Fibroblast of skin of right quadriceps (primary cell): ENCODE measurements around the gene ATF6B.
"Not testable (repeated sequence)": the region's sequence is repeated elsewhere in the genome, so short reads cannot be mapped to it uniquely, and the experiment has no call there.

Experiments used
- DNase-seq: peaks from one replicate; pipeline ENCODE4 v3.0.0-alpha.2; 2013

ATF6B gene

DNA sequence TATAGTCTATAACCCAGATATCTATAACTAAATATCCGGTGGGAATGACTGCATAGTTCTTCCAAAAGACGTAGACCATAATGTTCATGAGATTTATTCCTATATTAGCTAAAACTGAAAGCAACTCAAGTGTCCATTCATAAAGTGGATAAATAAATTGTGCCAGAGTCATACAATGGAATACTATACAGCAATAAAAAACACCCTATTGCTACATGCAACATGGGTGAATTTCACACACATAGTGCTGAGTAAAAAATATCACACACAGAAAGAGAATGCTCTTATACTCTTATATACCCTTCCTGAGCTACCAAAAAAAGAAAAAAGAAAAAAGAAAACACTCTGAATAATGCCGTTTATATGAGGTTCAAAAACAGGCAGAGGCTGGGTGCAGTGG is 25.8 kb downstream of the ATF6B start:
- no peak for DNase-seq

DNA sequence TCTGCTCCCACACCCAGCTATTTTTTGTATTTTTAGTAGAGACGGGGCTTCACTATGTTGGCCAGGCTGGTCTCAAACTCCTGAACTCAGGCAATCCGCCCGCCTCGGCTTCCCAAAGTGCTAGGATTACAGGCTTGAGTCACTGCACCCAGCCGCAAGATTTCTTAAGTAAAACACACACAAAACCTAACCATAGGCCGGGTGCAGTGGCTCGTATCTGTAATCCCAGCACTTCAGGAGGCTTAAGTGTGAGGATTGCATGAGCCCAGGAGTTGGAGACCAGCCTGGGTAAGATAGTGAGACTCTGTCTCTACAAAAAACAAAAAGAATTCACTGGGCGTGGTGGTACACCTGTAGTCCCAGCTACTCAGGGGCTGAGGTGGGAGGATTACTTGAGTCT is 27.8 kb downstream of the ATF6B start:
- not testable (repeated sequence) for DNase-seq

DNA sequence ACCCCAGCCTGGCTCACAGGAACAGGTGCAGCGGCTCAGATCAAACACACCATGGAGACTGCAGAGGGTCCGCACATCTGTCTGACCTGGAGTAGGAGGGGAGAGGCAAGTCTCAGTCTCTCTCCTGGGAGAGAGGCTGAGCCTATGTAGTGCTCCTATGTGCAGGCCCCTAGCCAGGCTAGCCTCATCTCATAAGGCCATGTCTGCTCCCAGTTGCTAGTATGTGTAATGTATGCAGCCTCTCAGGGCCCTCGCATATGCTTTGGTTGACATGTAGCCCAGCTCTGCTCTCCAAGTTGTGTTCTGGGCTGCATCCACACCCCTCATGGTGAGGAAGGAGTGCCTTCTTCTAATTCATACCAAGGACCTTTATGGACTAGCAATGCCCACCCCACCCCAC is 30.7 kb downstream of the ATF6B start:
- no peak for DNase-seq

DNA sequence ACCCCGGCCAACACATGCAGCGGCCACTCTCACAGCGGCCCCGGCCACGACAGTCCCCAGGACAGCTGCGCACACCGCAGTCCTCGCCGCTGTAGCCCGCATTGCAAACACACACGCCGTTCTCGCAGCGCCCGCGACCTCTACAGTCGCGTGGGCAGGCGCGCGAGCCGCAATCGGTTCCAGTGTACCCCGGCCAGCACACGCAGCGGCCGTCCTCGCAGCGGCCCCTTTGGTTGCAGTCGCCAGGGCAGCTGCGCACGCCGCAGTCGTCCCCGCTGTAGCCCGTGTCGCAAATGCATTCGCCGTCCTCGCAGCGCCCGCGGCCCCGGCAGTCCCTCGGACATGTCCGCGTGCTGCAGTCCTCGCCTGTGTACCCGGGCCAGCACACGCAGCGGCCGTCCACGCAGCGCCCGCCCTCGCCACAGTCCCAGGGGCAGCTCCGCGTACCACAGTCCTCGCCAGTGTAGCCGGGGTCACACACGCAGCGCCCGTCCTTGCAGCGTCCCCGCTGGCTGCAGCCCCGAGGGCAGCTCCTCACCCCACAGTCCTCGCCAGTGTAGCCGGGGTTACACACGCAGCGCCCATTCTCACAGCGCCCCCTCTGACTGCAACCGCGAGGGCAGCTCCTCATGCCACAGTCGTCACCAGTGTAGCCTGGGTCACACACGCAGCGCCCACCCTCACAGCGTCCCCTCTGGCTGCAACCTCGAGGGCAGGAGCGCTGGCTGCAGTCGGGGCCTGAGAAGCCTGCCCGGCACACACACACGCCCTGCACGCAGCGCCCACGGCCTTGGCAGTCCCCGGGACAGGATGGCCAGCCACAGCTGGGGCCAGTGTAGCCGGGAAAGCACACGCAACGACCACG is 31.4 kb downstream of the ATF6B start:
- no peak for DNase-seq

DNA sequence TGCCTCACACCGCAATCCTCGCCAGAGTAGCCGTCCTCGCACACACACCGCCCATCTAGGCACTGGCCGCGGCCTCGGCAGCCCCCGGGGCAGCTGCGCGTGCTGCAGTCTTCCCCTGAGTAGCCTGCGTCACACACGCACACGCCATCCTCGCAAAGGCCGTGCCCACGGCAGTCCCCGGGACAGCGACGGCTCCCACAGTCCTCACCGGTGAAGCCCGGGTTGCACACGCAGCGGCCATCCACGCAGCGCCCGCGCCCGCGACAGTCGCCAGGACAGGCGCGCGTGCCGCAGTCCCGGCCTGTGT is 32.0 kb downstream of the ATF6B start:
- DNase-seq, result no peak

DNA sequence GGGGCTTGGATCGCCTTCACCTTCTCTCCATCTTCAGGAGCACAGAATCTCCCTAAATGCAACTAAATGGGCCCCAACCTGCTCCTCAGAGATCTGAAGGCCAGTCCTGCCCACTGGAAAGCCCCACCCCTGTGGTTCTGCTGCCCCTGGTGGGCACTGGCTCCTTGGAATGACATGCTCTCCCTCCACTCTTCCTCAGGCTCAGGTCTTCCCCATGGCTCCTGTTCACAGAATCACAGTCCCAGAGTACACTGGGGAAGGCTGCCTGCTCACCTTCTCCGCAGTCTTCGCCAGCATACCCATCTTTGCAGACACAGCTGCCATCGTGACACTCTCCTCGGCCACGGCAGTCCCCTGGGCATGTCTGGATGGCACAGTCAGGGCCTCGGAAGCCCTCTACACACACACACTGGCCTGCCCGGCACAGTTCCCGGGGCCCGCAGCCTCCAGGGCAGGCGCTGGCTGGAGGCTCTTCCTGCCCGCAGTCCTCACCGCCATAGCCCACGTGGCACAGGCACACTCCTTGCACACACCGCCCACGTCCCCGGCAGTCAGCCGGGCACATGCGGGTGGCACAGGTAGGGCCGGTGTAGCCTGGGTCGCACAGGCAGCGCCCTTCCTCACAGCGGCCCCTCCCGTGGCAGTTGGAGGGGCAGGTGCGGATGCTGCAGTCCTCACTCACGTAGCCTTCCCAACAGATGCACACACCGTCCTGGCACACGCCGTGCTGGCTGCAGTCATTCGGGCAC is 32.5 kb downstream of the ATF6B start:
- DNase-seq, result no peak

DNA sequence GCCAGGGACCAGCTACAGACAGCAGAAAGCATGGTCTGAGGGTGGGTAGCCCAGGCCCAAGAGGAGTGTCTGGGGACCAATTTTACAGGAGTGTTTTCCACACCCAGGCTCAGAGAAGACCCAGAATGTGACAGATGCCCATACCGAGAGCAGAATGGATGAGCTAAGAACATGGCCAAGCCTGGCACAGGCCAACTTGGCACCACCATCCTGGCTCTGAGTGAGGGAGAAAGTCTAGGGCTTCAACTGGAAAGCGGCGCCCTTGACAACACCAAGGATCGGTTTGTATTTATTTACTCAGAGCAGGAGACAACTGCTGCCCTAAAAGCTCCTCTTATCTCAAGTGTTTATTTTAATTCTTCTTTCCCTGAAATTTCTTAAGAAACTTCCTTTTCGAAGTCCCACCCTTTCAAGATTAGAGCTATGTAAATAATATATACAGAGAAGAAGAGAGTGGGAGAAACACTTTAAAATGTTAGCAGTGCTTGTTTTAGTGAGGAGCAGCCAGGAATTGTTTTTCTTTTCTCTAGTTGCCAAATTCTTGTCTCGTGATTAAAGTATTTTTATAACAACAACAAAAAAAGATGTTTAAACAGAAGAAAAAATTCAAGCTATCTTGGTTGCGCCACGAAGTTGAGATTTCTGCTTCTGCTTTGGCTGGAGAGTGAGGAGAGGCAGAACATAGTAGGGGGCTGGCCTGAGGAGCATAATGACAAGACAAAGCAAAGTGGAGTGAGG is 35.1 kb downstream of the ATF6B start:
- peak; percentile 53 for DNase-seq

DNA sequence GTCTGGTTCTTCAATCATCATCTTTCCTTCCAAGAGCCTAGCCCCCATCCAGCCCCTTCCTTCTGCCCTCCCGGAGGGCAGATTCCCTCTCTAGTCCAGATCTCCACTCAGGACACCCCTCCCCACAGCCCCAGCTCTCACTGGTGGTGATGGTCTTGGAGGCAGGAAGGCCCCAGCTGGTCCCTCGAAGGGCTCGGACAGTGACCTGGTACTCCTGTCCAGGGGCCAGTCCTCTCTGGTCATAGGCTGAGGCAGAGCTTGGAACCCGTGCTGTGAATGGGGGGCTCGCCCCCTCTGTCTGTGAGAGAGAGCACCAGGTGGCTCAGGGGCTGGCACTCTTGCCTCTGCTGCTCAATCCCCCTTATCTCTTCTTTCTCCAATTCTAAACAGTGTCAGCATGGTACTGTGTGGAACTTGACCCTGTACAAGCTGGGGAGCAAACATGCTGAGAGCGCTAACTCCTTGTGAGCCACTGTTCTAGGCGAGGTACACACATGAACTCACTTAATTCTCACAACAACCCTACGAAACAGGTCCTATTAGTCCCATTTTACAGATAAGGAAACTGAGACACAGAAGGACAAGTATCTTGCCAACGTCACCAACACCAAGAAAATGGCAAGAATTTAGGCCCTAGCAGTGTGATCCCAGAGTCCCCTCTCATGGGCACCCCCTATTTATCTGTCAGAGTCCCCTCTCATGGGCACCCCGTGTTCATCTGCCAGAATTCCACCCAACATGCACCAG is 38.8 kb downstream of the ATF6B start:
- DNase-seq, result no peak

DNA sequence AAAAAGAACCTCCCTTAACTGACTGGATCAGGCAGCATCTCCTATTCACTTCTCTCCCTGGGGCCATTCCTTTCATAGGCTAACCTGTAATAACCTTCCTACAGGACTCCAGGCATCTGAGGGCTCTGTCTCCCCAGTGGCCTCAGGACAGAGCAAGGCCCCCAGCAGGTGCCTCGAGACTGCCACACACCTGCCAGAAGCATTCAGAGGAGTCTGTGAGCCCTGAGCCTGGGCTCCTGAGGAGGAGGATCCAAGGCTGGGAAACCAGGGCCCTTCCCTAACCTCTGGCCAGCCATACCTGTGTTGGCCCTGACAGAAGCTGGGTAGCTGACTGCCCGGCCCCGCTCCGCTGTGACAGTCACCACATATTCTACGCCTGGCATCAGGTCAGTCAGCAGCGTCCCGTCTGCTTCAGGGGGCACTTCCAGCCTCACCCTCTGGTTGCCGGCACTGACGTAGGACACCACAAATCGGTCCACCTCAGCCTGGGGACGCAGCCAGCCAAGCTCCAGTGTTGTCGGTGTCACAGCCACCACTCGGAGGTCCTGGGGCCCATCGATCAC is 39.5 kb downstream of the ATF6B start:
- no peak for DNase-seq

DNA sequence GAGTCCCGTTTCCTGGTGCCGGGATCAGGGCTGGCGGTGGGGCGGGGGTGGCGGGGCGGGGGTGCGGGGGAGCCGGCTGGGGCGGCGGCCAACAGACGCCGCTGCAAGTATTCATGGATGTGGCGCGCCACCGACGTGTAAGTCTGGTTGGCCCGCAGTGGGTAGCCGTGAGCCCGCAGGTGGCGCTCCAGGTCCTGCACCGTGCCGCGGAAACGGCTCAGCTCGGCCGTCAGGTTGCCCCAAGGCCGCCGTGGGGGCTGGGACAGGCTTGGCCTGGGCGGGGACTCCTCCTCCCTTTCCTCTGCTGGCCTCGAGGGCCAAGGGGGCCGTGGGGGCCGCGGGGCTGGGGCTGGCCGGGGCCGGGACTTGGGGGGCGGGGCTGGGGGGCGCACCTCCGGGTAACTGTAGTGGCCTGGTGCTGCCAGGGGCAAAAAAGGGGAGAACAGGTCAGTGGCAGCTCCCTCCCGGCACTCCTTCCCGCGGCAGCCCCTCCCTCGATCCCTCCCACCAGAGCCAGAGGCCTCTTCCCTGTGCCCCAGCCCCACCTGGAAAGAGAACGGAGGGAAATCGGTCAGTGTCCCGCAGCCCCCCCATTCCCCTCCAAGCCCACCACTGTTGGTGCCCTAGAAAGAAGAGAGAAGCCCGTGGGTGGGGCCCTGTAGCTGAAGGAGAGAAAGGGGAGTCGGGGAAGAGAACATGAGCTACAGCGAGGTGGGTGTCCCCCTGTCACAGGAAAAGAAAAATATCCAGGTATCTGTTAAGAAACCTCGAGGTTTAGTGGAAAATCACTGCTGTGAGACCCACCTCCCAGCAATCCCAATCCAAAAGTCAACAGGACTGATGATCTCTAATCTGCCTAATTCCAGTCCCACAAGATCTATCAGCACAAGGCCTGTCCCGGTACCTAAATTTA is 40.2 kb downstream of the ATF6B start:
- peak; percentile 69 for DNase-seq

DNA sequence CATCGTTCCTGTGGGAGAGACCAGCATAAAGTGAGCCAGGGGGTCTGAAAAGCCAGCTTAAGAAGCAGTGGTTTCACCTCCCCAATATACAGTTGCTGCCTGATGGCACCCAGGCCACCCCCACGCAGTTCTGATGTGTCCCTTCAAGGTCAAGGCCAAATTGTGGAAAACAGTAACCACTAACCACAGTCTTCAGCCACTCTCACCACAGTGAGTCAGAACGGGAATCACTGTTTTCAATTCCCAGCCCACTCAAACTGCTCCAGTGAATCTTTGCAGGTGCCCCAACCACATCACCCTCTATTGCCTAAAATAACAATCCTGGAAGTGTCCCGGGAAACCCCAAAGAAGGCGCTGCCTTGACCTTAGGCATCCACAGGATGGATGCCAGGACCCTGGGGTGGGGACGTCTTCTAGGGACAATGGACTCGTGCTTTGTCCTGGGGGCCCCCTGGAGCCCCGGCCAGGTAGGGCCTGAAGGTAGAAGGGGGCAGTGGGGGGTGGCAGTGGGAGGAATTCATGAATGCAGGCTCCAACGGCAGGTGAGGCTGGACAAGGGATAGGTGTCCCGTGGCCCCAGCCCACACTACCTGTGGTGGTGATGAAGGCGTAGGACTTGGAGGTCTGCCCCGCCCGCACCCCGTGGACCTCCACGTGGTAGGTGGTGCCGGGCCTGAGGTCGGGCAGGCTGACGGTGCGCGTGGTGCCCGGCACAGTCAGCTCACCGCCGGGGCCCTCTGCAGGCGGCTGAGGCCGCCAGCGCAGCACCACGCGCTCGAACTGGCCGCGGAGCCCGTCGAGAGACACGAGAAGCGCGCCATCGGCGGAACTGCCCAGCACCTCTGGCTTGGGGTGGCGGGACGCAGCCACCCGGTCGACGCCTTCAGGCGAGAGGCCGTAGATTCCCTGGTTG is 41.1 kb downstream of the ATF6B start:
- peak; percentile 66 for DNase-seq

DNA sequence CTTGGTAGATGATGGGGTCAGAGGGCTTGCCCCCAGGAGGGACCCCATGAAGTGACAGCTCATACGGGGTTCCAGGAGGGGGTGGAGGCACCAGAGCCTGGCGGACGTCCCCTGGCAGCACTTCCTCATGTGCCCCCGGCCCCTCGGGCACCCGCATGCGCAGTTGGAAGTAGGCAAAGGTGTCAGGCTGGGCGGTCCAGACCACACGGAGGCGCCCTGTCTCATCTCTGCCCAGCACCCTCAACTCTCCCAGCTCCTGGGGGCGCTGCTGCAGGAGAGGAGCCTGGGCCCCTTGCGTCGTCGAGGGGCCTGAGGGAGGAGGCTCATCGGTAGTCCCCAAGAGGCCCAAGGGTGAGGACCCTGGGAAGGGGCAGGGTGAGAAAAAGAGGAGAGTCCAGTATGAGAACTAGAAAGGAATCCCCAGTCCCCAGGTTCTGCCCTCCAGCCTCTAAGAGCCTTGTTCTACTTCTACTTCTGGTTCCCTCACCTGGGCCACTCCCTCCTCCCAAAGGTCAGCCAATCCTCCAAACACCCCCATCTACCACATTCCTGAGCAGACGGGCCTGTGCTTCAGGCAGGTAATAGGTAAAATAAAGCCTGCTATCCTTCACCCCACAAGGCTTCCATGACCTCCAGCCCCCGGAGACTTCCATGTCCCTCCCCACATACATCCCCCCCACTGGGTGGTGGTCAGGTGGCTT is 42.1 kb downstream of the ATF6B start:
- DNase-seq, result no peak

DNA sequence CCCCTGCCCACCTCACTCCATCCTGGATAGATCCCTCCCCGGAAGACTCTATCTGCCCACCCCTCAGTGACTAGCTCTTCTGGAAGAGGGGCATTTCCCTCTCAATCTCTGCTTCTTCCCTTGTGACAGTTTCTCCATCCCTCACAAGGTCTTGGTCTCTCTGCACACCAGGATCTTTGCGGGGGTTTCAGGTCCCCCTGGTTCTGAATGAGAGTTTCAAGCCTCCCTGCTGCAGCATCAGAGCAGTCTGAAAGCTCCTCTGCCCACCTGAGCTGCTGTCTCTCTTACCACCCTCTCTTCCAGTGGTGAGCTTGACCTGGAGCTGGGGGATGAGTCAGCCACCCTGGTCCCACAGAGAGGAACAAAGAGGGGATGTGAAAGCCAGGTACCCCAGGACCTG is 43.3 kb downstream of the ATF6B start:
- no peak for DNase-seq

DNA sequence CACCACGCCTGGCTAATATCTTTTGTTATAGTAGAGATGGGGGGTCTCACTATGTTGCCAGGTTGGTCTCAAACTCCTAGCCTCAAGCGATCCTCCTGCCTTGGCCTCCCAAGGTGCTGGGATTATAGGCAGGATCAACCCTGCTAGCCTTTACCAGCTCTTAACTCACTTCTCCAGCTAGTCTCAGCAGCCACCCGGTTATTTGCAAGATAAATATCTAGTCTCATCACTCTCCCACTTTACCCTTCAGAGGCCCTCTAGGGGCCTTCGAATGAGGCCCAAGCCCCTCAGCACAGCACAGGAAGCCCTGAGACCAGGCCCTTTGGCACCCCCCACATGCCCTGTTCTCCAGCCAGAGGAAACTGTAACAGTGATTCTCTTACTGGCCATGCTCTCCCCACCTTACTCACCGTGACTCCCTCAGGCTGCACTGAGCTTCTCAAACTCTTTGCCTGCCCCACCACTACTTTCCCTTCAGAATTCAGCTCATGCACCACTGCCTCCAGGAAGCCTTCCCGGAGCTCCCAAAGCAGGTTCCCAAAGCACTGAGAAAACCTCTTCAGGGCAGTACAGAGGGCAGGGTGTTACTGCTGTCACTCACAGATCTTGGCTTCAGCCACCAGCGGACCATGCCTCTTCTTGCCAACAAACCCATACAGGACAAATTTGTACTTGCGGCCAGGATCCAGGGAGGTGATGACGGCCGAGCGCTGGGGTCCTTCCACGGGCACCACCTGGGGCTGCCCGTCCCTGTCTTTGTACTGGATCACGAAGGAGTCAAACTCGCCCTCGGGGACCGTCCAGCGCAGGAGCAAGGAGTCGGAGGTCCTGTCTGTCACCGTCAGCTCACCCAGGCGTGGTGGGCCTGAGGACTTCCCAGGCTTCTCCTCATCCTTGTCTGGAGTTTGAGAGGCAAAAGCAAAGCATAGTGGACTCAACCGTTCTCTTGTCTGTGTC is 44.0 kb downstream of the ATF6B start:
- no peak for DNase-seq

DNA sequence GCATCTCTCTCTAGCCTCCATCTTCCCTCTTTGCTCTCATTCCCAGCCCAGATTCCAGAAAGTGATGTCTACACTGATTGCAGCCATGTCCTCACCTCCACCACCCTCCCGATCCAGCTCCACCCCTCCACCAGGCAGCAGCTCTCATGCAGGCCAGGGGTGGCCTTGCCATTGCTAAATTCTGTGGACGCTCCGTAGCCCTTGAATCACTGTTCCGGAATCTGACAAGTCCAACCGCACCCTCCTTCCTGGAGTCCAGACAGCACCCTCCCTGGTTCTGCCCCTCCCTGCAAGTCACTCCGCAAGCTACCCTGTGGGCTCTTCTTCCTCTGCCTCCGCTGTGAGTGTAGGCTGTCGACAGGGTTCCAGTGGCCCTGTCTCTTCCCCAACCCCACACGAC is 45.1 kb downstream of the ATF6B start:
- peak; percentile 75 for DNase-seq

DNA sequence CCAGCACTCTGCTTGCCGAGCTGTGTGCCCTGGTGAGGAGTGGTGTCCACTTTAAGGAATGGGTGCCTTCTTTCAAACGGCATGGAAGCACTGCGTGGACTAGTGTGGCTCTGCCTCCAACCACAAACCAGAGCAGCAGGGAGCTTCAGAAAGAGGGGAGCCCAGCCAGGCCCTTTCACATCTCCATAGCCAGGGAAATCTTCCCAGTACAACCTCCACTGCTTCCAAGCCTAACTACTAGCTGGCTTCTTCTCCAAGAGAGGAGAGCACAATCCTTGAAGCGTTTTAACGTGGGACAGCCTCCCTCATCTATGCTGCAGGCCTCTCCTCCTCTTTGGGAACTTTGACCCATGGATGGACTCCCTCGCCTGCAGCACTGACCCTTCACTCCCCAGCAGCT is 45.6 kb downstream of the ATF6B start:
- DNase-seq, result no peak

DNA sequence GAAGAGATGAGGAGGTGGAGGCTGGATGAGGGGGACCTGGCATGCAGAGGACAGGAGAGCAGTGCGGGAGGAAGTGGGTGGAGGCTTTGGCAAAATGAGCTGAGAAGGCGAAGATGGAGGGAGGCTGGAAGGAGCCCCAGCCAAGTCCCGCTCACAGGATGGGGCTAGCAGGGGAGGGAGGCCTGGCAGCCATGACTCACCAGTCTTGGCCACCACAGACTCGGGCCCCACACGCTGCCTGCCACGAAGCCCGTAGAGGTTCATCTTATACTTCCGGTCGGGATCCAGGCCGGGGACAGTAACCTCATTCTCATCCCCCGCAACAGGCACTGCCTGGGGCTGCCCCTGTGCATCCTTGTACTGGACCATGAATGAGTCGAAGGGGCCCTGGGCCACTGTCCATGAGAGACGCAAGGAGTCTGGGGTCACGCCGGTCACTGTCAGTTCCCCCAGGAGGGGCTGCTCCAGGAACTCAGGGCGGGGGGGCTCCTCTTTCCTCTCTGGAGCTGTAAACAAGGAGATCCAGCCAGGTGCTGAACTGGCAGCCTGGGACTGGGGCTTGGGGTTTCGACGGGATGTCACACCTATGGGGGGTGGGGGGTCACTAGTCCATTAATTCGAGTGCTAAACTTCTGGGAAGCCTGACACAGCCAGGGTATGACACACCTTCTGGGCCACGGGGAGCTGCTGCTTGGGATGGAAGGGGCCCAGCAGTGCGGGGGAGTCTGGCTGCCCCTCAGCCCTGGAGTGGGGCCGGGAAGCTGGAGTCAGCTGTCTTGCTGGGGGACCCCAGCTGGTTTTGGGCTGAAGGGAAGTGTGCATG is 46.7 kb downstream of the ATF6B start:
- peak; percentile 84 for DNase-seq
